Measurements from ENCODE around the gene NF1.

- TF ChIP-seq CTCF (IDR thresholded peaks at IDR 0.05; ENCODE audit: low read depth, low read length) (no peak), EZH2phosphoT487 (IDR thresholded peaks at IDR 0.05; ENCODE audit: low read depth) (no peak)
These were observed 177.5 kb downstream of the NF1 start for GRCh38 chr17:31272236-31272635.

Measured in OCI-LY3 (cell line).